ENCODE measurements around the gene CTNNA2. TPM values are rescaled to one million over a fixed set of nuclear protein-coding genes. Genes with fewer than 3 reads are reported as not detected.

CTNNA2 gene
- total RNA-seq, 5 donors from 2014 or later (not counting 1 experiment from before 2014, with no cell fraction given), result not detected

- no peaks in the 10 kb centered on the region for H3K4me1 ChIP-seq (ENCODE audit: control insufficient read depth in 1 of 2, extremely low read depth in 1 of 2, insufficient read depth in 2 of 2, low read length in 2 of 2)
- H3K36me3 ChIP-seq (ENCODE audit: control insufficient read depth in 2 of 2, extremely low read depth in 1 of 2, insufficient read depth in 1 of 2, low read length in 1 of 2), result no peaks in the 10 kb centered on the region
- POLR2A ChIA-PET, result interaction anchor here in 1 of 2 donors (0.7 kb wide), 1 partner anchor 62 kb away, joined by 3 read pairs; no protein-coding TSS in a partner anchor
- no peak for ATAC-seq (replicated peaks in 1 of 4)
- H3K27ac Mint-ChIP-seq, result no peak overlapping the region
- DNase-seq, result no peak
- no peaks in the 10 kb centered on the region for H3K27me3 Mint-ChIP-seq
- H3K4me3 ChIP-seq (ENCODE audit: control insufficient read depth in 1 of 2, extremely low read depth in 1 of 2, low read length in 1 of 2), result no peak overlapping the region
- peaks cover 8 to 29% (median 13%) of the 10 kb centered on the region in 3 donors for H3K9me3 Mint-ChIP-seq
- H3K27ac ChIP-seq (ENCODE audit: low read length), result no peak overlapping the region
- no peaks in the 10 kb centered on the region for H3K4me1 Mint-ChIP-seq
- CTCF ChIA-PET, result no interaction called here
- H3K9me3 ChIP-seq, result peaks cover 2% of the 10 kb centered on the region
- no peaks in the 10 kb centered on the region for H3K36me3 Mint-ChIP-seq
- no peak overlapping the region for H3K4me3 Mint-ChIP-seq
- no peaks in the 10 kb centered on the region for H3K27me3 ChIP-seq (replicated peaks in 1 of 2; ENCODE audit: control insufficient read depth in 2 of 2, extremely low read depth in 1 of 2, insufficient read depth in 2 of 2, low read length in 1 of 2)
- WGBS (ENCODE audit: insufficient coverage), result 33% methylated on average over 1 of the region's 2 CpGs
Measured at GRCh38 chr2:80591233-80591632, 1078.4 kb downstream of the CTNNA2 start.

GRCh38 chr2:80592106-80592505, 1079.3 kb downstream of the CTNNA2 start:
- no peak for ATAC-seq (replicated peaks in 1 of 4)
- Mint-ChIP-seq H3K4me1 (no peaks in the 10 kb centered on the region), H3K36me3 (no peaks in the 10 kb centered on the region), H3K9me3 (peaks cover 11 to 32% (median 12%) of the 10 kb centered on the region in 3 donors), H3K27ac (no peak overlapping the region), H3K4me3 (no peak overlapping the region), H3K27me3 (no peaks in the 10 kb centered on the region)
- Histone ChIP-seq H3K9me3 (peaks cover 2% of the 10 kb centered on the region), H3K27ac (ENCODE audit: low read length) (no peak overlapping the region), H3K4me3 (ENCODE audit: control insufficient read depth in 1 of 2, extremely low read depth in 1 of 2, low read length in 1 of 2) (no peak overlapping the region), H3K4me1 (ENCODE audit: control insufficient read depth in 1 of 2, extremely low read depth in 1 of 2, insufficient read depth in 2 of 2, low read length in 2 of 2) (no peaks in the 10 kb centered on the region), H3K27me3 (replicated peaks in 1 of 2; ENCODE audit: control insufficient read depth in 2 of 2, extremely low read depth in 1 of 2, insufficient read depth in 2 of 2, low read length in 1 of 2) (no peaks in the 10 kb centered on the region), H3K36me3 (ENCODE audit: control insufficient read depth in 2 of 2, extremely low read depth in 1 of 2, insufficient read depth in 1 of 2, low read length in 1 of 2) (no peaks in the 10 kb centered on the region)
- ChIA-PET POLR2A (interaction anchor here in 1 of 2 donors (0.7 kb wide), 1 partner anchor 63 kb away, joined by 3 read pairs; no protein-coding TSS in a partner anchor), CTCF (no interaction called here)
- DNase-seq, result no peak
- 65% methylated on average over 2 of the region's 2 CpGs for WGBS (ENCODE audit: insufficient coverage)

- Histone ChIP-seq H3K36me3 (ENCODE audit: control insufficient read depth in 2 of 2, extremely low read depth in 1 of 2, insufficient read depth in 1 of 2, low read length in 1 of 2) (no peaks in the 10 kb centered on the region), H3K4me1 (ENCODE audit: control insufficient read depth in 1 of 2, extremely low read depth in 1 of 2, insufficient read depth in 2 of 2, low read length in 2 of 2) (no peaks in the 10 kb centered on the region), H3K27ac (ENCODE audit: low read length) (no peak overlapping the region), H3K9me3 (peaks cover 5% of the 10 kb centered on the region), H3K27me3 (replicated peaks in 1 of 2; ENCODE audit: control insufficient read depth in 2 of 2, extremely low read depth in 1 of 2, insufficient read depth in 2 of 2, low read length in 1 of 2) (no peaks in the 10 kb centered on the region), H3K4me3 (ENCODE audit: control insufficient read depth in 1 of 2, extremely low read depth in 1 of 2, low read length in 1 of 2) (no peak overlapping the region)
- Mint-ChIP-seq H3K27ac (no peak overlapping the region), H3K4me3 (no peak overlapping the region), H3K27me3 (no peaks in the 10 kb centered on the region), H3K36me3 (no peaks in the 10 kb centered on the region), H3K9me3 (peaks cover 6 to 30% (median 10%) of the 10 kb centered on the region in 3 donors), H3K4me1 (no peaks in the 10 kb centered on the region)
- DNase-seq (no peak), ATAC-seq (replicated peaks in 1 of 4) (no peak)
- ChIA-PET POLR2A (no interaction called here), CTCF (no interaction called here)
Measured at GRCh38 chr2:80610108-80610507, 1097.3 kb downstream of the CTNNA2 start.

DNA sequence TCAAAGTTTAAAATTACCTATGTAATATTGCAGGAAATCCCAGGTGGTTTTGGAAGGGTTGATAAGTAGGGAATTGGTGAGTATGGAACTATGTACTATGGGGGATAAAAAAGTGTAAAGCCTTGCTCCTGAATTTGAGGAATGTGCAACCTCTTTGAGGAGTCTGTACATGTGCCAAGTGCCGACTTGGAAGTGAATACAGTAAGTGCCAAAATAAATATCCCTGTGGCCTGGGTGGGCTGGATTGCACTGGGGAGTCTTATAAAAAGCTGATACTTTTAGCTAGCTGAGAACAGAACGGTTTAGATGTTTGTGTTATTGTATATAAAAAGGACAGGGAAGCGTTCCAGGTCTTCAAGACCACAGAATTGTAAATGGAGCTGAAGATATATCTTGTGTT, 1108.8 kb downstream of the CTNNA2 start:
- H3K36me3 Mint-ChIP-seq, result no peaks in the 10 kb centered on the region
- H3K9me3 Mint-ChIP-seq, result peaks cover 12 to 20% (median 17%) of the 10 kb centered on the region in 3 donors
- DNase-seq, result no peak
- no peaks in the 10 kb centered on the region for H3K4me1 ChIP-seq (ENCODE audit: control insufficient read depth in 1 of 2, extremely low read depth in 1 of 2, insufficient read depth in 2 of 2, low read length in 2 of 2)
- no peaks in the 10 kb centered on the region for H3K27me3 ChIP-seq (replicated peaks in 1 of 2; ENCODE audit: control insufficient read depth in 2 of 2, extremely low read depth in 1 of 2, insufficient read depth in 2 of 2, low read length in 1 of 2)
- no peak overlapping the region for H3K4me3 Mint-ChIP-seq
- POLR2A ChIA-PET, result no interaction called here
- no peak overlapping the region for H3K27ac ChIP-seq (ENCODE audit: low read length)
- H3K4me1 Mint-ChIP-seq, result no peaks in the 10 kb centered on the region
- H3K27ac Mint-ChIP-seq, result no peak overlapping the region
- H3K36me3 ChIP-seq (ENCODE audit: control insufficient read depth in 2 of 2, extremely low read depth in 1 of 2, insufficient read depth in 1 of 2, low read length in 1 of 2), result no peaks in the 10 kb centered on the region
- H3K4me3 ChIP-seq (ENCODE audit: control insufficient read depth in 1 of 2, extremely low read depth in 1 of 2, low read length in 1 of 2), result no peak overlapping the region
- 78% methylated on average over 1 of the region's 3 CpGs for WGBS (ENCODE audit: insufficient coverage)
- CTCF ChIA-PET, result no interaction called here
- no peak for ATAC-seq (replicated peaks in 1 of 4)
- no peaks in the 10 kb centered on the region for H3K9me3 ChIP-seq
- H3K27me3 Mint-ChIP-seq, result no peaks in the 10 kb centered on the region

GRCh38 chr2:80624062-80624461, 1111.2 kb downstream of the CTNNA2 start:
- no peak for DNase-seq
- no peaks in the 10 kb centered on the region for H3K9me3 ChIP-seq
- H3K36me3 Mint-ChIP-seq, result no peaks in the 10 kb centered on the region
- ChIA-PET POLR2A (no interaction called here), CTCF (no interaction called here)
- no peaks in the 10 kb centered on the region for H3K4me1 ChIP-seq (ENCODE audit: control insufficient read depth in 1 of 2, extremely low read depth in 1 of 2, insufficient read depth in 2 of 2, low read length in 2 of 2)
- no peaks in the 10 kb centered on the region for H3K27me3 ChIP-seq (replicated peaks in 1 of 2; ENCODE audit: control insufficient read depth in 2 of 2, extremely low read depth in 1 of 2, insufficient read depth in 2 of 2, low read length in 1 of 2)
- no peaks in the 10 kb centered on the region for H3K27me3 Mint-ChIP-seq
- peaks cover 12 to 18% (median 14%) of the 10 kb centered on the region in 3 donors for H3K9me3 Mint-ChIP-seq
- WGBS (ENCODE audit: insufficient coverage), result no CpG with 5 or more reads among the region's 3 CpGs
- no peak overlapping the region for H3K4me3 Mint-ChIP-seq
- H3K36me3 ChIP-seq (ENCODE audit: control insufficient read depth in 2 of 2, extremely low read depth in 1 of 2, insufficient read depth in 1 of 2, low read length in 1 of 2), result no peaks in the 10 kb centered on the region
- no peak overlapping the region for H3K27ac Mint-ChIP-seq
- H3K4me1 Mint-ChIP-seq, result no peaks in the 10 kb centered on the region
- no peak for ATAC-seq (replicated peaks in 1 of 4)
- no peak overlapping the region for H3K27ac ChIP-seq (ENCODE audit: low read length)
- no peak overlapping the region for H3K4me3 ChIP-seq (ENCODE audit: control insufficient read depth in 1 of 2, extremely low read depth in 1 of 2, low read length in 1 of 2)

- CTCF ChIA-PET, result no interaction called here
- no peak overlapping the region for H3K4me3 ChIP-seq (ENCODE audit: control insufficient read depth in 1 of 2, extremely low read depth in 1 of 2, low read length in 1 of 2)
- no peaks in the 10 kb centered on the region for H3K4me1 ChIP-seq (ENCODE audit: control insufficient read depth in 1 of 2, extremely low read depth in 1 of 2, insufficient read depth in 2 of 2, low read length in 2 of 2)
- Mint-ChIP-seq H3K4me1 (no peaks in the 10 kb centered on the region), H3K9me3 (peaks cover 16 to 21% (median 21%) of the 10 kb centered on the region in 3 donors), H3K4me3 (no peak overlapping the region), H3K27ac (no peak overlapping the region), H3K36me3 (no peaks in the 10 kb centered on the region), H3K27me3 (no peaks in the 10 kb centered on the region)
- whole genome bisulfite sequencing (ENCODE audit: insufficient coverage), result 67% methylated on average over 2 of the region's 4 CpGs
- no peak for DNase-seq
- peaks cover 3% of the 10 kb centered on the region for H3K9me3 ChIP-seq
- POLR2A ChIA-PET, result no interaction called here
- no peak overlapping the region for H3K27ac ChIP-seq (ENCODE audit: low read length)
- ATAC-seq (replicated peaks in 1 of 4), result no peak
- no peaks in the 10 kb centered on the region for H3K36me3 ChIP-seq (ENCODE audit: control insufficient read depth in 2 of 2, extremely low read depth in 1 of 2, insufficient read depth in 1 of 2, low read length in 1 of 2)
- H3K27me3 ChIP-seq (replicated peaks in 1 of 2; ENCODE audit: control insufficient read depth in 2 of 2, extremely low read depth in 1 of 2, insufficient read depth in 2 of 2, low read length in 1 of 2), result no peaks in the 10 kb centered on the region
Measured at GRCh38 chr2:80634590-80634989, 1121.7 kb downstream of the CTNNA2 start.

- no peak overlapping the region for H3K27ac ChIP-seq (ENCODE audit: low read length)
- ATAC-seq (replicated peaks in 1 of 4), result no peak
- H3K27me3 ChIP-seq (replicated peaks in 1 of 2; ENCODE audit: control insufficient read depth in 2 of 2, extremely low read depth in 1 of 2, insufficient read depth in 2 of 2, low read length in 1 of 2), result no peaks in the 10 kb centered on the region
- no peak for DNase-seq
- H3K9me3 Mint-ChIP-seq, result peaks cover 14 to 31% (median 23%) of the 10 kb centered on the region in 3 donors
- ChIA-PET POLR2A (no interaction called here), CTCF (no interaction called here)
- no CpG with 5 or more reads among the region's 1 CpG for WGBS (ENCODE audit: insufficient coverage)
- peaks cover under 1% of the 10 kb centered on the region for H3K9me3 ChIP-seq
- no peaks in the 10 kb centered on the region for H3K36me3 ChIP-seq (ENCODE audit: control insufficient read depth in 2 of 2, extremely low read depth in 1 of 2, insufficient read depth in 1 of 2, low read length in 1 of 2)
- no peaks in the 10 kb centered on the region for H3K27me3 Mint-ChIP-seq
- H3K36me3 Mint-ChIP-seq, result no peaks in the 10 kb centered on the region
- no peaks in the 10 kb centered on the region for H3K4me1 ChIP-seq (ENCODE audit: control insufficient read depth in 1 of 2, extremely low read depth in 1 of 2, insufficient read depth in 2 of 2, low read length in 2 of 2)
- H3K27ac Mint-ChIP-seq, result no peak overlapping the region
- H3K4me3 Mint-ChIP-seq, result no peak overlapping the region
- no peaks in the 10 kb centered on the region for H3K4me1 Mint-ChIP-seq
- H3K4me3 ChIP-seq (ENCODE audit: control insufficient read depth in 1 of 2, extremely low read depth in 1 of 2, low read length in 1 of 2), result no peak overlapping the region
Measured at GRCh38 chr2:80638783-80639182, 1125.9 kb downstream of the CTNNA2 start.
